Activated T-cell treated with anti-CD3 and anti-CD28 coated beads, Interleukin-2, amount 50 U/mL, for 4 hours (primary cell): ENCODE results near the gene GSTM2. TPM values are rescaled to one million over a fixed set of nuclear protein-coding genes. Genes with fewer than 3 reads are reported as not detected.

Experiments used
- ATAC-seq, 2 donors: fragments of 200-7000 bp; cut with Tn5 transposase; one replicate each; pipeline ENCODE4 v1.10.0; 2021
- DNase-seq: peaks from one replicate; pipeline ENCODE4 v3.0.0-alpha.2; 2020
- H3K27me3 Mint-ChIP-seq: one replicate; pipeline ENCODE4 v1.8.0; 2021; ENCODE audit warnings: low read depth, mixed read lengths
- H3K36me3 Mint-ChIP-seq: one replicate; pipeline ENCODE4 v1.8.0; 2022; ENCODE audit warnings: mixed read lengths; ENCODE audit not compliant: insufficient read depth
- H3K4me1 Mint-ChIP-seq: one replicate; pipeline ENCODE4 v1.8.0; 2021; ENCODE audit warnings: low read depth, mixed read lengths
- H3K4me3 Mint-ChIP-seq: one replicate; pipeline ENCODE4 v1.8.0; 2021; ENCODE audit warnings: mild to moderate bottlenecking, moderate library complexity, mixed read lengths
- H3K9me3 Mint-ChIP-seq: one replicate; pipeline ENCODE4 v1.8.0; 2021; ENCODE audit warnings: mixed read lengths
- total RNA-seq, 3 donors: library from RNA; stranded (reverse); gene quantifications; one replicate each; pipeline ENCODE4 v1.2.1, GENCODE V29; 2021

GSTM2 gene
- total RNA-seq, 3 donors from 2014 or later: 4.0 to 5.3 (median 4.4) TPM

DNA sequence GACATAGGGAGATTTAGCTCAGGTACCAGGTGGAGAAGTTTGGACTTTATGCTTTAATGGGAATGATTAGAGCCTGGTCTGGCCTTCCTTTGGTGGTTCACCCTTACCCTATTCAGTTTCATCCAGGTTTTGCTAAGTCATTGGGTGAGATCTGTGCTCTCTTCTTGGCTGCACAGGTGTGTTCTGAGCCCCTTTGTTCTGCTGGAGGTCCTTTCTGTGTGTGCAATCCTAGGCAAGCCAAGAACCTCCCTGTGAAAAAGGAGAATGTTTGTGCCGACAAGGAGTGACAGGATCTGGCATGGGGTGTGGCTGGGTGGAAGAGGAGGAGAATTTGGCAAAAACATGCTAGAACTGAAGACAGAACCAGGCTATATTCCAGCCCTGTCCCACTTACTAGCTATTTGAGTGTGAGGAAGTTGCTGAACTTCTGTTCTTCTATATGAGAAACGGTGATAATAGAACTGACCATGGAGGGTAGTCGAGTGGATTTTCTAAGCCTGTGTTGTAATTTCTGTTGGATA, 48.8 kb downstream of the GSTM2 start:
- Mint-ChIP-seq H3K27me3 (peaks cover 29% of the 10 kb centered on the region), H3K4me3 (no peak overlapping the region), H3K4me1 (no peaks in the 10 kb centered on the region), H3K9me3 (no peaks in the 10 kb centered on the region), H3K36me3 (no peaks in the 10 kb centered on the region)
- ATAC-seq (no peak), DNase-seq (no peak)

DNA sequence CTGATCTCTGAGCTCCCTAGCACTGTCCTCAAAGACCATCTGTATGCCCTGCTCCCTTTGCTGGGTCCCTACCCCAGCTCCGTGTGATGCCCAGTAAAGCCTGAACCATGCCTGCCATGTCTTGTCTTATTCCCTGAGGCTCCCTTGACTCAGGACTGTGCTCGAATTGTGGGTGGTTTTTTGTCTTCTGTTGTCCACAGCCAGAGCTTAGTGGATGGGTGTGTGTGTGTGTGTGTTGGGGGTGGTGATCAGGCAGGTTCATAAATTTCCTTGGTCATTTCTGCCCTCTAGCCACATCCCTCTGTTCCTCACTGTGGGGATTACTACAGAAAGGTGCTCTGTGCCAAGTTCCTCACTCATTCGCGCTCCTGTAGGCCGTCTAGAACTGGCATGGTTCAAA, 49.9 kb downstream of the GSTM2 start:
- H3K4me3 Mint-ChIP-seq: no peak overlapping the region
- DNase-seq: no peak
- H3K9me3 Mint-ChIP-seq: no peaks in the 10 kb centered on the region
- no peaks in the 10 kb centered on the region for H3K36me3 Mint-ChIP-seq
- H3K4me1 Mint-ChIP-seq: no peaks in the 10 kb centered on the region
- no peak for ATAC-seq
- H3K27me3 Mint-ChIP-seq: peaks cover 20% of the 10 kb centered on the region

DNA sequence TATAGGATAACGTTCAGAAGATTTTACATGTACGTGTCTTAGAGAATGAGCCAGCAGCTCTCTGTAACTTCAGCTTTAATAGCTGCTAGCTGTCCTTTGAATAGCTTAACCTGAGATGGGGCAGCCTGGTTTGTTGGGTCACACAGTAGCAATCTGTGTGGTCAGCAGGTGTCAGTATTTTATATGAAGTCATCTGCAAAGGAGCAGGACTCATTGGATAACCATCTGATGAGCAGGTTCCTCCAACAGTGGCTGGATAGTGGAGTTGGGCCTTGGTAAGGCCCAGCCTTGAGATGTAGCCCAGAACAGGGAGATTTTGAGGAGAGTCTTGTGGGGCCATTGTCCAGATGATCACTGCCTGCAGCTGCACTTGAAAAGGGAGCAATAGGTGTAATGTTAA, 50.6 kb downstream of the GSTM2 start:
- DNase-seq: no peak
- Mint-ChIP-seq H3K4me1 (no peaks in the 10 kb centered on the region), H3K9me3 (no peaks in the 10 kb centered on the region), H3K4me3 (no peak overlapping the region), H3K36me3 (no peaks in the 10 kb centered on the region), H3K27me3 (peaks cover 17% of the 10 kb centered on the region)
- no peak for ATAC-seq

DNA sequence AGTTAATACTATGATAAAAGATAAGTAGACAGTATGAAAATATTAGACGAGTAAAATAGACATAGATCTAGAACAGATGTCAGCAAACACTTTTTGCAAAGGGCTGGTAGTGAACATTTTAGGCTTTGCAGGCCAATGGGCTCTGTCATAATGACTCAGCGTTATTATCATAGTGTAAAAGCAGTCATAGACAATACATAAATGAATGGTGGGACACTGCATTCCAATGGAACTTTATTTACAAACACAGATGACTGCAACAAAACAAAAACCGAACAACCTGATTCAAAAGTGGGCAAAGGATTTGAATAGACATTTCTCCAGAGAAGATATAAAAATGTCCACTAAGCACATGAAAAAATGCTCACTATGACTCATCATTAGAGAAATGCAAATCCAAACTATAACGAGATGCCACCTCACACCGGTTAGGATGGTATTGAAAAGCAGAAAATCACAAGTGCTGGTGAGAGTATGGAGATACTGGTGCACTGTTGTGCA, 51.5 kb downstream of the GSTM2 start:
- Mint-ChIP-seq H3K36me3 (no peaks in the 10 kb centered on the region), H3K27me3 (peaks cover 8% of the 10 kb centered on the region), H3K4me3 (no peak overlapping the region), H3K9me3 (no peaks in the 10 kb centered on the region), H3K4me1 (no peaks in the 10 kb centered on the region)
- no peak for DNase-seq
- ATAC-seq: no peak

DNA sequence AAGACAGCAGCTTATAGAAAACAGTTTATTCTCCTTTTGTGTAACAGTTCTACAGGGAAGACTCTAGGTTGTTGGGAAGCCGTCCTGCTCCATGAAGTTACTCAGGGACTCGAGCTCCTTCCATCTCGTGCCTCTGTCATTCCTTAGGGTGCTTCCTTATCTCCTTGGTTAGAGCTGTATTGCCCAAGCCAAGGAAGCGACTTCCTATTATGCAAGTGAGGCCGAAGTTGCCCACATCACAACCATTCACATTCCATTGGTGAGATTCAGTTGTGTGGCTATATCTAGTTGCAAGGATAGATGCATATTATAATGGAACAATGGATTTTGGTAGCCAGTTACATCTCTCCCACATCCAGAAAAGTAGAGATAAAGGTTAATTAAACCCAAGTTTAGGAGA, 53.2 kb downstream of the GSTM2 start:
- H3K27me3 Mint-ChIP-seq: peaks cover 7% of the 10 kb centered on the region
- no peaks in the 10 kb centered on the region for H3K9me3 Mint-ChIP-seq
- no peaks in the 10 kb centered on the region for H3K4me1 Mint-ChIP-seq
- ATAC-seq (no peak), DNase-seq (no peak)
- no peaks in the 10 kb centered on the region for H3K36me3 Mint-ChIP-seq
- H3K4me3 Mint-ChIP-seq: no peak overlapping the region

DNA sequence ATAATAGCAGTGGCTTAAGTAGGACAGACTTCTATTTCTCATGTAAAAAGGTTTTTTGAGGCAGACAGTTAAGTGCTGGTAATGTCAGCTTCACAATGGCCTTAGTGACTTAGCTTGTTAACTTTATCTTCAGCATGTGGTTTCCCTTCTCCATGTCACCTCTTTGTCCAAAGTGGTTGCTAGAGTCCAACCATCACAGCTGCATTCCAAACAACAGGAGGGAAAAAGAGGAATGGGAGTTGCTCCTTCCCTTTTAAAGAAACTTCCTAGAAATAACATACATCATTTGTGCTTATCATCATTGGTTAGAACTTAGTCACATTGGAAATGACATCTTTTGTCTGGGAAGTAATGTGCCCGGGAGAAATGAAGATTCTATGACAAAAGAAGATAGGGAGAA, 54.1 kb downstream of the GSTM2 start:
- Mint-ChIP-seq H3K4me3 (no peak overlapping the region), H3K9me3 (no peaks in the 10 kb centered on the region), H3K4me1 (no peaks in the 10 kb centered on the region), H3K36me3 (no peaks in the 10 kb centered on the region), H3K27me3 (peaks cover 5% of the 10 kb centered on the region)
- ATAC-seq (no peak), DNase-seq (no peak)

DNA sequence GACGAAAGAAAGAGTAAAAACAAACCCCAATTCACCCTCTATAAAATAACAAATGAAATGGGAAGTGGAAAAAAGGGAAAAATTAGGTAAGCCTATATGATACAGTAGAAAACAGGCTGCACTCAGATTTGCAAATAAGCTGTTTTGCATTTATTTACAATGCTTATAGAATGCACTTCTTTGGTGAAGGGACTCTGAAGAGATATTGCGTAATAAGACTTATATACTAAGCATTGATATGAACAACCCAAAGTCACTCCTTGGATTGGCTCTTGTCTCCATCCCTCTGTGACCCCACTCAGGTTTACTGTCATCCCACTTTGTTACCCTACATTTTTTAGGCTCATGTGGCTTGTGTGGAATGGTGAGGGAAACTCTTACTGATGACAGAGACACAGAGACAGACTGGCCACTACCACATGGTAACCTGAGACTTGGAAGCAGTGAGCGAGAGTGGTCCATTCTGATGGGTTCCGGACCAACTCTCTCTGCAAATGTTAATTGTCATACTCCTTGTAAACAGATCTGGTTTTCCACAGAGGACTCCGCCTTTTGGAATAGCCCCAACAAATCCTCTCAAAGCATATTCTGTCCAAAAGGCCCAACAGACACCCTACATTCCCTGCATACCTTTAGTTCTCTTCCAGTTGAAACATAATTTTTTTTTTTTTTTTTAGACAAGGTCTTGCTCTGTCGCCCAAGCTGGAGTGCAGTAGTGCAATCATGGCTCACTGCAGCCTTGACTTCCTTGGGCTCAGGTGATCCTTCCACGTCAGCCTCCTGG, 55.2 kb downstream of the GSTM2 start:
- no peak for ATAC-seq
- no peak for DNase-seq
- Mint-ChIP-seq H3K36me3 (no peaks in the 10 kb centered on the region), H3K4me3 (no peak overlapping the region), H3K27me3 (peaks cover 3% of the 10 kb centered on the region), H3K4me1 (no peaks in the 10 kb centered on the region), H3K9me3 (no peaks in the 10 kb centered on the region)

Other genes starting within 250 kb of the GSTM2 start
- 100 to 1,000 TPM; 298 to 351 (median 300) TPM for gene PSMA5, start 241.6 kb upstream of the GSTM2 start, total RNA-seq
- under 1 TPM in 2 of 3 donors, not detected in 1; 0.13 to 0.37 TPM for gene SYPL2, start 201.5 kb upstream of the GSTM2 start, total RNA-seq
- gene ATXN7L2, start 184.2 kb upstream of the GSTM2 start, total RNA-seq: 10 to 100 TPM; 19.5 to 23.8 (median 23.6) TPM
- 10 to 100 TPM in 2 of 3 donors, 1 to 10 TPM in 1; 9.0 to 11.1 (median 10.6) TPM for gene CYB561D1, start 174.0 kb upstream of the GSTM2 start, total RNA-seq
- 1 to 10 TPM; 2.9 to 4.5 (median 4.0) TPM for gene AMIGO1, start 158.3 kb upstream of the GSTM2 start, total RNA-seq
- gene GPR61, start 128.2 kb upstream of the GSTM2 start, total RNA-seq: not detected
- 1 to 10 TPM; 8.6 to 8.9 (median 8.6) TPM for gene GNAI3, start 119.4 kb upstream of the GSTM2 start, total RNA-seq
- 1 to 10 TPM in 1 of 3 donors, under 1 TPM in 2; 0.19 to 1.1 (median 0.24) TPM for gene GNAT2, start 48.4 kb upstream of the GSTM2 start, total RNA-seq
- gene AMPD2, start 48.2 kb upstream of the GSTM2 start, total RNA-seq: 100 to 1,000 TPM; 150 to 165 (median 151) TPM
- 1 to 10 TPM; 3.7 to 6.9 (median 4.1) TPM for gene GSTM4, start 12.0 kb upstream of the GSTM2 start, total RNA-seq
- 10 to 100 TPM in 2 of 3 donors, not detected in 1; 30.4 to 60.0 TPM for gene GSTM1, start 19.8 kb downstream of the GSTM2 start, total RNA-seq
- gene GSTM5, start 44.2 kb downstream of the GSTM2 start, total RNA-seq: under 1 TPM in 1 of 3 donors, not detected in 2; 0.05 TPM
- 10 to 100 TPM; 11.5 to 21.6 (median 11.7) TPM for gene GSTM3, start 73.0 kb downstream of the GSTM2 start, total RNA-seq
- gene EPS8L3, start 95.9 kb downstream of the GSTM2 start, total RNA-seq: not detected
- gene CSF1, start 242.8 kb downstream of the GSTM2 start, total RNA-seq: 10 to 100 TPM; 76.2 to 81.9 (median 77.8) TPM